T-helper 9 cell (primary cell): Measurements from ENCODE around the gene COL6A3.

ENCODE experiments used
- DNase-seq: peaks from one replicate; pipeline ENCODE4 v3.0.0-alpha.2; 2020

Gene COL6A3

DNA sequence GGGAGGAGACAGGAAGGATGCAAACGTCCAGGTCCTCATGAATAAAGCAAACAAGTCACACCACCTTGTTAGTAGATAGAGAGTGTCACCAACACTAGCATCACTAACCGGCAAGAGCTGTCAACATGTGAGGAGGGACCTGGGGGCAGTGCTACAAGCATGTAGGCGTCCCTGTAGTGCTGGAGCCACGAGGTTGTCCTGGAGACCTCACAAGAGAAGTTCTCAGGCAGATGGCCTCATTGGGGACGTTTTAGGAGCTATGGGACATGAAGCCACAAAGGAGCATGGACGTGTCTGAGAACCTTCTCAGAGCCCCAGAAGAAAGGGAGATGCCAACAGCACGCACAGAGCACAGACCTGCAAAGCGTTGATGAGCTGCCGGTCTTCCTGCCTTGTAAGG is 70.0 kb downstream of the COL6A3 start:
- no peak for DNase-seq

DNA sequence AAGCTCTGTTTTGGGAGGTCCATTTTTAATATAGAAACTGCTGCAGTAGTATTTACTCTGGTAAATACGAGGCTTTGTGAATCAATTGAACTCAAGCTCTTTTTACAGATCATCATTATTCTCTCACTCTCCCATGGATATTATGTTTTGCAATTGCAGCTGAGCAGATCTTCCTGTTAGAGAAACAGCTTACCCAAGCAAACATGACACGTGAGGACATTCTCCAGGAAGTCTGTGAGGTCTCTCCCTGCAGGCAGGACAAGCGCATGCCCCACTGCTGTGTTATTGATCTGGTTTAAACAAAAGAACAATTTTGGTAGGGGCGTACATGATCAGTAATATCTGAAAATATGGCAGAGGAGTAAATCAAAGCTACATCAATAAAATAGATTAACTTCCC is 72.1 kb downstream of the COL6A3 start:
- DNase-seq: no peak

DNA sequence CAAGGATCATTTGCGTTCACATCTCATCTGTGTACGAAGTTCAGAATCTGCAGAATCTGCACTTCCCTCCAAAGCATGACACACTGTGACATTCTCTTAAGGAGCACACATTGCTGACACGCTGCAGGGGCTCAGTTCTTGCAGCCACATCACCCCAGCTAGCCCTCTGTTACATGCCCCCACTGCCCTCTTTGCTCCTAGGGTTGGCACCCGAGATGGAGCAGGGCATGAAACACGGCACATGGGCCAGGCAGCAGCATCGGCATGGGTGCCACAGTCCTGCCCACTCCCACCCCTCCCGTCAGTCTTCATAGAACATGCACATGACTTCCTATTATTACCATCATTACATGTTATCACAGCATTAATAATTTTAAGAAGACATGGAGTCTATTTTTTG is 76.4 kb downstream of the COL6A3 start:
- no peak for DNase-seq

DNA sequence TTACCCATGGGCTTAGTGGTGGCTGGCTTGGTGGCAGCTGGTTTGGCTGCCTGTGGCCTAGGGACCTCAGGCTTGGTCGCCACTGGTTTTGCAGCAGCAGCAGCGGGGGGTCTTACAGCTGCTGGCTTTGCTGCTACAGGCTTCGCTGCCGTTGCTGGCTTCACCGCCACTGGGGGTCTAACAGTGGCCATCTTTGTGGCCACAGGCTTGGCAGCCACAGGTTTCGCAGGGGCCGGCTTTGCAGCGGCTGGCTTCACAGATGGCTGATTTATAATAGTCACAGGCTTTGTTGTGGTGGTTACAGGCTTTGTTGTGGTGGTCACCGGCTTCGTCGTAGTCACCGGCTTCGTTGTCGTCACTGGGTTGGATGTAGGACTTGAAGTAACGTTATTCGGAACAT is 77.8 kb downstream of the COL6A3 start:
- DNase-seq: no peak

DNA sequence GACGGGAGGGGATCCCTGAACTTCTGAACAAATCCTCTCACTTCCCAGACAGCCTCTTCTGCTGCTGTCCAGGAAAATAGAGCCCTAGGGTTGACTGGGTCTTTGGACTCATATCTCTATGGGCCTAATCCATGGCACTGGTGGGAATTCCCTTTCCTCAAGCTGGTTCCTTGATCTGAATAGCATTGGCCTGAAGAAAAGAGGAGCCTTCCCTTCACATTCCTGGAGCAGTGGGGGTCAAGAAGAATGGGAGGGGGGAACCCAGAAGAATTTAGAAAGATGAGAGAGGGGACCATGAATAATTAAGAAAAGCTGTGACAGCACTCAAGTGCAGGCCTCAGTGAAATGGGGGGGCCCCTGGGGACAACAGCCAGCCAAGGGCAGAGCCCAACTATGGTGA is 80.2 kb downstream of the COL6A3 start:
- no peak for DNase-seq

DNA sequence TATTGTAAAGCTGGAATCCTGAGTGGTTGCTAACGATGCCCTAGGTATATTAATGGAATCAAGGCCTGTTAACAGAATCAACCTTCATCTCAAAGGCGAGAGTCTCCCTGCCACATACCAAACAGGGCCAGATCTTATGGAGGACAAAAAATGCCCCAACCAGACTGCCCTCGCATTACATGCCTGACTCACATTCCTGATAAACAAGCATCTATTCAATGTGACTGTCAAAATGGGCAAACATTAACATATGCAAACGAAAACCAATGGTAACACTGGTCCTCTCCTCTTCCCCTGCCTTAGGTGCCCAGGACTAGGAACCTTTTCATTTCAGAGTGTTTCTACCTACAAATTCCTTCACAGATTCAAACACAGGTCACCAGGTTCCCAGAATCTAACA is 83.4 kb downstream of the COL6A3 start:
- no peak for DNase-seq

DNA sequence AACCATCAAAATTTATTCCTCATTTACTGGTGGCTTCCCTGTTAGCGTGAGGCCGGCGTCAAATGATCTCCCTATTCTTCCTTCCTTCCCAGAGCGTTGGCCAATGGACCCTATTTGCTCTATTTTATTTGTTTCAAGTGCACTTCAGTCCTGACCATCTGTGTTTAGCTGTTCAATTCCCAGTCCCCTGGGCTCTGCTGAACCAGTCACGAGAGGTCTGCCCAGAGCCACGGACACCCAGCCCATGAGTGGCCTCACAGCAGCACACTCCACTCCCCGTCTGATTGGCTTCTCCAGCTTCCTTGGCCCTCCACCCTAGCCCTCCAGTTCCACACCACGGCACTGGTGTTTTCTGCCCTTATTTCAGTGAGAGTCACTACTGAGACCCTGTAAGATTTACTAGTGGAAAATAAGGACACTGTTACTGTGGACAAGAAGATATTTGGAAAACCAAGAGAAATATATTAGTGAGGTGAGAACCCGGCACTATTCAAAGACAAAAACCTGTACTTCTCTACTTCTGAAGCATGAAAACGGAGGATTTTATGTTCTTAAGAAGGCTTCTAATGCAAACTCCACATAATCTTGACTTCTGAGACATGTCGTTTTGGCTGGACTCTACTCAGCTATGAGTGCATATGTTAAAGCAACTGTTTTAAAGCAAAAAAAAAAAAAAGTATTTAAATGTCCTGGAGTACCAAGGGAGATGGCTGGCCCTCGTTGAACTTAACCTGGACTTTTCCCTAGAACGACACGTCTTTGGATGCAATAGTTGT is 86.6 kb downstream of the COL6A3 start:
- no peak for DNase-seq

DNA sequence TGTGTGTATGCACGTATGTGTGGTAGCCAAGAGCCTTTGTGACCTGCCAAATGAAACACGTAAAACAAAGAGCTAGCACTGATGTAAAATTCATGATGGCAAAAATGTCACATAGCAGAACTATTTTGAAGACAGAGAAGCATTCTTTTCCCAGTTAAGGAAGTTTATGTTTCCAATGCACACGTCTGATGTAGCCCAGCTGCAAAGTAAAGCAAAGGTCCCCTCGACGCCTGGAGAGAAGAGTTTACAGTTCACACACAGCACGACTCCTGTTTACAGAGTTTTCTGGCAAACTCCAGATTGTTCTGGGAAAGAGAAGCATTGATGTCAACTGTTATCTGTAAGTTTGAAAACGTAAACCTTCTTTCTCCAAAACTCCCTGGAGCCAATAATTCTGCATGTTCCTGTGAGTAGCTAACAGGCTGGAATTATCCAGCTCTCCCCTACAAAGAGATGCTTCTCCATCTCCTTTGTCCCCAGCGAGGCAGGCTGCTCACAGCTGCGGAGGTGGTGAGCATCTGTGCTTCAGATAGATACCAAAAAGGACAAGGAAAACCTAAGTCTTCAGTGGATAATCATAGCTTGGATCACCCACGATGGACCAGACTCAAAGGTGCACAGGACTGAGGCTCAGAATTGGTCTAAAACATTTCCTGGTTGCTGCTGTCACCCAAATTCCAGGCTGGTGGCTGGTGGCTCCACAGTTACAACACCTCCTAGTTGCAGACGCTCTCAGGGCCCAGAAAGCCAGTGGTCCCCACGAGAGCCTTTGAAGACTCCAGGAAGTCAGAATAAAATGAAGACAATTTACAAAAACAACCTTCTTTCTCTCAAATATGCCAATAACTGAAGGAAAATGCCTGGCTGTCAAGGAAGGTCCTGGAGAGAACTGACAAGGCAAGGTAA is 87.4 kb downstream of the COL6A3 start:
- DNase-seq: no peak

DNA sequence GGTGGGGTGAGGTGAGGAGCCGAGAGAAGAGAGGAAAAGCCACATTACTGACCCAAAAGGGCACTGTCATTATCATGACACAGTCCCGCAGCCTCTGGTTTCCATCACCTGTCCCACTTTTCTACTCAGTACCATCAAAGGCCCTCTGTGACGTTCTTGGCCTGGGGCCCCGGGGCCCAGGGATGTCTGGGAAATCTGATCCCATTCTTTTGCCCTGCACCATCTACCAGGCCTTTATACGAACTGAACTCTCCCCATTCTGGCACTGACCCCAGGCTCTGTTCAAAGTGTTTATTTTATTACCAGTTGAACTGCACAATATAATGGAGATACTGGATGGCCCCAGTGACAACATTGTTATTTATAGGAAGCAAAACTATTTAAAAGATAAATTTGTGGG is 89.1 kb downstream of the COL6A3 start:
- DNase-seq: no peak

DNA sequence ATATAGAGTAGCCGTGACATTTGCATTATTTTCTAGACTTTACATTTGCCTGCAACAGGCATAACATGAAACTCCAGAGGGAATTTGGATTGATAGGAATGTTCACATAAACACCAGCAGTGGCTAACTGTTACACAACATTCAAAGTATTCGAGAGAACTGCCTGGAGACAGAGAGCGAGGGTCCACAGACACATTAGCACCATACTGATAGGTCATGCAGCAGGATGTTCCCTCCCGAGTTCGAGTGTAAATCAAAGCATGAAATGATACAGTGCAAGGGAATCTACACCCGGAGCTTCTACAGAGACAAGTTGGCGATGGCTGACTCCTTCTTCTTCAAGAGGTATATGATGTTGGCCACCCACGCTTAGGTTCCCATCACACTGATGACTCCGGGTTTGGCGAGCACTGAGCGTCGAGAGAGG is 89.5 kb downstream of the COL6A3 start:
- no peak for DNase-seq

DNA sequence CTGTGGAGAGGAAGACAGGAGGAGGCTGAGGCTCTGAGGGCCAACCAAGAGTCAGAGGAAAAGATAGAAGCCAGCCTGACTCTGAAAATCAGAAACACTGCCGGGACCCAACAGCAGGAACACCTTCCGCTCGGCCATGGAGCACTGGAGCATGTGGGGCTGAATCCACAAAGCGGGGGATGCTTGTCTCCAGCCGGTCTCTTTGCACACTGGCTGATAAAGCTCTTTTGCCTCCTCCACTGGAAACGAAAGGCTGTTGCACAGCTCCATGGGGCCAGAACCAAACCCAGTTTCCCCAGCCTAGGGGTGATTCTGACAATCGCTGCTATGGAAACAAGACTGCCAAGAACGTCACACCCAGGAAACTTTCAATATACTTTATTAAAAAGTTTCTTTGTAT is 90.3 kb downstream of the COL6A3 start:
- no peak for DNase-seq

DNA sequence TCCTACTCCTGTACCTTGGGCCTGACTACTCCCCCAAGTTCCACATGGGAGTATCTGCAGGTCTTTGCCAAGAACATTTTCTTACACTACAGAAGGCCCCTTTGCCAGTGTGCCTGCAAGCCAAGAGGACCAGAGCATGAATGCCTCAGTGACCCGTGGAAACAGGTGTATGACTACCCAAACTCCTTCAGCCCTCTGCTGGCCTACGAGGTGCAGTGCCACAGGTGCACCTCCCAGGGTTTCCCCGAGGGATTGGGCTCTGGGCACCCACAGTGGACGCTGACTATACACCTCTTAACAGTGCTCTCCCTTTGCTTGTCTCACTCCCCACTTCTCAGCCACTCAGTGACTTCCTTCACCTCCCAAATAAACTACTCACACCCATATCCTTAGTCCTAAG is 91.4 kb downstream of the COL6A3 start:
- DNase-seq: no peak

DNA sequence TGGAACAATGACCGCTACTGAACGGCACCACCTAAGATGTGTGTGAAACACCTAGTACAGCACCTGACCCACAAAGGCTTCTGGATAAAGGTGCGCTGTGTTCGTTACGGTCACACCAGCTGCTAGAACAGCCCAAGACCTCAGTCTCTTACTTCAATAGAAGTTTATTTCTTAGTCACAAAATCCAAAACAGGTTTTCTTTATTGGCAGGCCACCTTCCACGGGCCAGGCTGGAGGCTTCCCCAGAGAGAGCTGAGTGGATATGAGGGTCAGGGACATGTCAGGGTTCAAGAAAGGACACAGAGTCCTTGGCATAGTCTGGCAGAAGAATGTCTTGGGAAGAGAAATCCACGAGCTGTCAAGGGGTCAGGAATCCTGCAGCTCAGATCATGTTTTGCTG is 92.2 kb downstream of the COL6A3 start:
- no peak for DNase-seq

DNA sequence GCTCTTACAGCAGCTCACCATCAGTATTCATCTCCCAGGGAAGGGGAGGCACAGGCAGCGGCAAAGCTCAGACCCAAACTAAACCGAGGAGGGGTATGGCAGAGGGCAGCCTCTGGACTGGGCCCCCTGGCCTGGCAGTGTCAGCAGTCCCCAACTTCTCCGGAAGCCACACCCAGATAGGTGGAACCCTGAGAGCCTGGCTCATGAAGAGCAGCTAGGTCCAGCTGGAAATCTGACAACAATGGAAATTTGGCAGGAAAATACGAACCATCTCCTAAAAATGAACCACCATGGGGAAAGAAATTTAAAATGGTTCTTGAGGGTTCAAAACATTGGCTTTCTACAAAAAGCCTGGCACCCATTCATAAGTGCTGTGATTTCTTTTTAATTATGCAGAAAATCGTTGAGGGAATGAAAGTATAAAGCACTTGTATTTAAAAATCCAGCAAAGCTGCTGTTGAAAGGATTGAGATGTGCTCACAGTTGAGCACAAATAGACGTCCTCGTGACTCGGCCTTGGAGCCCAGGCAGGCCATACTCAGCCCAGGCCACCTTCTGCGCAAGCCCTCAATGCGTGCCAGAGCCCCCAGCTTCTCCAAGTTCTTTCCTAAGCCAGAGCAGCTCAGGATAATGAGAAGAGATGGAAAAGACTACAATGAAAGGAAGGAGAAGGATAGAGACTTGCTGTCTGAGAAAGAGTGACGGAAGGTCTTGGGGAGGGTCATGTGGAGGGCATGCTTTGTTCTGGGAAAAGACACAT is 93.0 kb downstream of the COL6A3 start:
- DNase-seq: no peak

DNA sequence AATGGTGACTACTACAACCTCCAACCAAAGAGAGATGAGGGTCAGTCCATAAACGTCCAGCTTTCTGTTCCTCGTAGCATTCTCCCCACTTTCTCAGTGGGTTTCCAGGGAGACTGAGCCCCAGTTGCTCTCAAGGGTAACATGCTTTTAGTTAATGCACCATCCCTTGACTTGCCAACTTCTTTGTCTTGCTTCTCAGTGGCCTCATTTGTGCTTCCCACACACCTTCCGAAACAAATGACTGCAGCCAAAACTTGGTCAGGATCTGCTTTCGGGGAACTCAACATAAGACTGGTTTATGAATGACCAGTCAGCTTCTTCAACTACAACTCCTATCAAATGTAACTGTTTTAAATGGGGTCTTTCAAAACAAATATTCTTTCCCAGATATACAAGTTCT is 94.1 kb downstream of the COL6A3 start:
- no peak for DNase-seq

DNA sequence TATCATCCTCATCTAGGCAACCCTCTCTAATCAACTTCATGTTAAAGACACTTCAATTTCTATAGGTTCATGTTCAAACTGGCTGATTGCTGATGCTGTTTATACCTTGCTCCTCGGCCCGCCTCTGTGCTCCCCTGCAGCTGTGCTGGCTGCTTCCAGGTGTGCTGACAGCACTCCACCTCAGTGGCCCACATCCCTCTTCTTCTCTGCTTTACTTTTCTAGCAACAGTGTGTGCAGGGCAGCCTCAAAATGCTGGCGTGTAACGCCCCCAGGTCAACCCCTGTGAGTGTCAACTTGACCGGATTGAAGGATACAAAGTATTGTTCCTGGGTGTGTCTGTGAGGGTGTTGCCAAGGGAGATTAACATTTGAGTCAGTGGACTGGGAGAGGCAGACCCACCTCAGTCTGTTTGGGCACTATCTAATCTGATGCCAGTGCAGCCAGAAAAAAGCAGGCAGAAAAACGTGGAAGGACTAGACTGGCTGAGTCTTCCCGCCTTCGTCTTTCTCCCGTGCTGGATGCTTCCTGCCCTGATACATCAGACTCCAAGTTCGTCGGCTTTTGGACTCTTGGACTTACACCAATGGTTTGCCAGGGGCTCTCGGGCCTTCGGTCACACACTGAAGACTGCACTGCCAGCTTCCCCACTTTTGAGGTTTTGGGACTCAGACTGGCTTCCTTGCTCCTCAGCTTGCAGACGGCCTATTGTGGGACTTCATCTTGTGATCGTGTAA is 94.7 kb downstream of the COL6A3 start:
- DNase-seq: no peak

DNA sequence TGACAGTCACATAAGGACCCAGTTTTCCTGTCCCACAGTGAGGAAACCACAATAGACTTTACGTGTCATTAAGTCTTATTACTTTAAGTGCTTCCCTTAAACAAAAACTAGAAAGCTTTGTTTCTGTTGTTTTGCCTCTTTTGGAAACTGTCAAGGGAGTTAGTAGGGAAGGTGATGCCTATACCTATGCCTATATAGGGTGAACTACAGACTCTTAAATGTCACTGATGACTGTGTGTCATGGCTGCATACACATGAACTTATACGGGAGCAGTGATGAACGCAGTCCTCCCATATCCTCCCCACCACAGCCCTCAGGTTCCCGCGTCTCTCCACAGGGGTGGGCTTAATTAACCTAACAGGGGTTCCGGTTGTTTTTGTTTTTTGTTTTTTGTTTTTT is 97.6 kb downstream of the COL6A3 start:
- DNase-seq: no peak

DNA sequence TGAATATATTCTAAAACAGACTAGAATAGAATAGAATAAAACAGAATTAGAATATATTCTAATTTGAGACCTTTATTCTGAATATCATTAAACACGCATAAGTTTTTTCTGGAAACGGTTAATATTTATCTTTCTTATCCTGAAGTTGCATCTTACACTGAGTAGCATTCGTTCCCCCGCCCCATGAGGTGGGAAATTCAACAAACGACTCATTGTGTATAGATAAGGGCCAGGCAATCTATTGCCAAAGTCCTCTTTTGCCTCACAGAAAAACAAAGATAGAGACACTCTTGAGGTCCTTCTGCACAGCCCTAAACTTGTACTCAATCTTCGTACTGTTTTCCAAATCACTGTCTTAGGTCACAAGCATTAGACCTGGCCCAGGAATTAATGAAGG is 98.1 kb downstream of the COL6A3 start:
- no peak for DNase-seq

DNA sequence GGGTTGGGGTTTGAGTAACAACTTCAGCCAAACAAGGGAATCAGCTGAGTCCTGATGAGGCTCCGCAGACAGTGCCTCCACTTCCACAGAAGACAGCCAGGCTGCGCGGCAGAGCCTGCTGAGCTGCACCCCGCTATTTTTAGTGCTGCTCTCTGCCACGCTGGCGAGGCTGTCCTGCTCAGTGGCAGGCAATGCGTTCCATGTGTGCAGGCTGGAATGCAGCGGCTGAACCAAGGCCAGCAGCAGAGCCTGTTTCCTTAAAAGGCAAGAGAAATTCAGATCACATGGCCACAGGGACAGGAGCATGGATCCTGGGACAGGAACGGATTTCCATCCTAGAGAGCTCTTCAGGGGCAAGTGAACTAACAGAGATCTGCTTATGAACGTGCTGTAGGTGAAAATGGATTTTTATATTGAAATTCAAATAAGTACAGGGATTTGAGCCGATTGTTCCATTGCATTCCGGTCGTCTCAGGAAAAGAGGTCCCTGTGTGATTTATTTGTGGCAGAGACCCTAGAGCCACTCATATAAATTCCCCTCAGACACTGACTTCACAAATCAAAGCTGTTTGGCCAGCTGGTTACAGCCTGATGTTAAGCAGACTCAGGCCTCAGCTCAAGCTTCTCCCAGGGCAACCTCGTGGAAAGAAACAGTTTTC is 98.7 kb downstream of the COL6A3 start:
- no peak for DNase-seq

DNA sequence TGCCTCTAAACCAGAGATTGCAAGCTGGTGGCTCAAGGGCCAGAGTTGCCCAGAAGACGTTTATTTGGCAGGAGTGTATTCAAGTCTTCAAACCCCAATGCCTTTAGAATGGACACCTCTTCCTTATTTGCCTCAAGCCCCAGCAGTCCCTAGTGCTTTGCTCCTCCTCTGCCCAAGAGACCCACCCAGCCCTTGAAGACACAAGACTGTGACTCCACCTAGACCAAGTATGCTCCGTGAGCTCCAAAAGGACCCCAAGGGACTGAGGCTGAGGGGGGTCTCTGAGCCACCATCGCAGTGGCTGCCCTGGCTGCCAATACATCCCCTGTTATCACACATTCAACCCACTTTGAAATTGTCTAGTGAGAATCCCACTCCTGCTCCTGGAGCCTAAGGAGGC is 99.3 kb downstream of the COL6A3 start:
- no peak for DNase-seq

DNA sequence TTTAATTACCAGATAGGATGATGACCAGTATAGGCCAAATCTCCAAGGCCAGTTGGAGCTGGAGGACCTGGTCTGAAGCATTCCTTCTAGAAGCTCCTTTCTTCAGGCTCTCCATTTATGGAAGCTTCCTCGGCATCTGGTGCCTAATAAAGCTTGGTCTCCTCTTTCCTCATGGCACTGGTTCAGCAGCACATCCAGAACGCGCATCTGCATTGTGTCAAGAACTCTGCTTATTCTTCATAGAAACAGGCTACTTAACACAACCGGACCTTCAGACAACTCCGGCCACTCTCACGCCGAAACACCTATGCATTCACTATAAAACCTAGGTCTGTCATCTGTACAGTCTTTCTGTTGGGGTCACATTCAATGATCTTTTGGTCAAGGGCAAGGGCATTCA is 99.8 kb downstream of the COL6A3 start:
- DNase-seq: no peak
